IMR-90 (cell line): ENCODE data around the gene MYO10. TPM values are rescaled to one million over a fixed set of nuclear protein-coding genes. Genes with fewer than 3 reads are reported as not detected.

Experiments
- ATAC-seq: fragments of 200-7000 bp; cut with Tn5 transposase; 2 replicates; pipeline ENCODE4 v1.9.1; 2020; ENCODE audit warnings: low read depth, mild to moderate bottlenecking, moderate library complexity
- BruUV-seq: library from RNA; stranded (reverse); fragments of 400-500 nt; replicated peaks from 2 replicates; lab custom pipeline; 2021; lab: Mats Ljungman, UMichigan
- CTCF ChIA-PET: fragments of 300-600 bp; formaldehyde crosslinking; extraction: SDS; loops from one replicate; lab custom pipeline; 2021; ENCODE audit warnings: antibody characterized with exemption; lab: Yijun Ruan, JAX
- POLR2A ChIA-PET: fragments of 300-600 bp; sonication (Branson Sonifier 250); formaldehyde crosslinking; loops from one replicate; lab custom pipeline; 2022; ENCODE audit warnings: antibody characterized with exemption; ENCODE audit not compliant: unreplicated experiment; lab: Charles Lee
- DNase-seq: peaks from one replicate; pipeline ENCODE4 v3.0.0; 2013
- H2AFZ ChIP-seq: replicated peaks from 2 replicates; pipeline ENCODE3; 2013; ENCODE audit warnings: low read length, mild to moderate bottlenecking; ENCODE audit not compliant: poor library complexity
- H2AK5ac ChIP-seq: 2 replicates; pipeline ENCODE4 v1.6.1; 2013; ENCODE audit warnings: low read depth, low read length, inconsistent platforms
- H2AK9ac ChIP-seq: replicated peaks from 2 replicates; pipeline ENCODE3; 2013; ENCODE audit warnings: mild to moderate bottlenecking, low read depth, low read length, moderate library complexity; ENCODE audit not compliant: poor library complexity
- H2BK120ac ChIP-seq: 2 replicates; pipeline ENCODE4 v1.6.1; 2013; ENCODE audit warnings: low read depth, low read length, inconsistent platforms
- H2BK15ac ChIP-seq: 3 replicates; pipeline ENCODE4 v1.6.1; 2013; ENCODE audit warnings: low read depth, low read length, inconsistent platforms
- H2BK20ac ChIP-seq: 2 replicates; pipeline ENCODE4 v1.6.1; 2013; ENCODE audit warnings: low read depth, mild to moderate bottlenecking, inconsistent platforms, low read length, moderate library complexity
- H2BK5ac ChIP-seq: 2 replicates; pipeline ENCODE4 v1.6.1; 2013; ENCODE audit warnings: mild to moderate bottlenecking, low read depth, low read length, inconsistent platforms; ENCODE audit not compliant: poor library complexity, severe bottlenecking
- H3K14ac ChIP-seq: replicated peaks from 2 replicates; pipeline ENCODE4 v1.6.1; 2013; ENCODE audit warnings: low read depth, low read length, inconsistent platforms
- H3K18ac ChIP-seq: 2 replicates; pipeline ENCODE4 v1.6.1; 2013; ENCODE audit warnings: low read depth, low read length, control low read depth
- H3K23ac ChIP-seq: 2 replicates; pipeline ENCODE4 v1.6.1; 2013; ENCODE audit warnings: low read depth, low read length, inconsistent platforms
- H3K27ac ChIP-seq: 2 replicates; pipeline ENCODE4 v1.5.1; 2013; ENCODE audit warnings: mild to moderate bottlenecking, control low read depth, low read length; ENCODE audit not compliant: insufficient read depth
- H3K27me3 ChIP-seq: 2 replicates; pipeline ENCODE4 v1.6.1; 2013; ENCODE audit warnings: low read length; ENCODE audit not compliant: control insufficient read depth, insufficient read depth
- H3K36me3 ChIP-seq: 2 replicates; pipeline ENCODE4 v1.6.1; 2013; ENCODE audit warnings: low read length, mixed read lengths; ENCODE audit not compliant: control insufficient read depth, insufficient read depth
- H3K4ac ChIP-seq: 2 replicates; pipeline ENCODE4 v1.6.1; 2013; ENCODE audit warnings: low read depth, low read length, inconsistent platforms
- H3K4me1 ChIP-seq: 2 replicates; pipeline ENCODE4 v1.6.1; 2013; ENCODE audit warnings: low read length, mixed read lengths; ENCODE audit not compliant: control insufficient read depth, insufficient read depth
- H3K4me2 ChIP-seq: 2 replicates; pipeline ENCODE4 v1.6.1; 2013; ENCODE audit warnings: low read depth, mild to moderate bottlenecking, control low read depth, low read length, moderate library complexity
- H3K4me3 ChIP-seq: 2 replicates; pipeline ENCODE4 v1.5.1; 2013; ENCODE audit warnings: low read depth, mild to moderate bottlenecking, control low read depth, low read length, moderate library complexity; ENCODE audit not compliant: insufficient read depth
- H3K56ac ChIP-seq: 2 replicates; pipeline ENCODE4 v1.6.1; 2013; ENCODE audit warnings: low read length, inconsistent platforms; ENCODE audit not compliant: insufficient read depth; ENCODE audit errors: extremely low read depth
- H3K79me1 ChIP-seq, 2 experiments: 2 replicates each; pipeline ENCODE4 v1.6.1; 2013; ENCODE audit warnings: low read length in 2 of 2, inconsistent platforms in 1 of 2, low read depth in 1 of 2
- H3K9ac ChIP-seq: 2 replicates; pipeline ENCODE4 v1.6.1; 2013; ENCODE audit warnings: low read depth, low read length, control low read depth
- H3K9me1 ChIP-seq: 2 replicates; pipeline ENCODE4 v1.6.1; 2013; ENCODE audit warnings: low read length, inconsistent platforms; ENCODE audit not compliant: insufficient read depth
- H3K9me3 ChIP-seq: 2 replicates; pipeline ENCODE4 v1.6.1; 2013; ENCODE audit warnings: low read length; ENCODE audit not compliant: control insufficient read depth, insufficient read depth
- H4K20me1 ChIP-seq: 2 replicates; pipeline ENCODE4 v1.6.1; 2013; ENCODE audit warnings: low read length, inconsistent platforms; ENCODE audit not compliant: insufficient read depth
- H4K5ac ChIP-seq: 2 replicates; pipeline ENCODE4 v1.6.1; 2013; ENCODE audit warnings: mild to moderate bottlenecking, low read depth, low read length, control low read depth
- H4K8ac ChIP-seq, 2 experiments: 2 replicates each; pipeline ENCODE4 v1.6.1; 2013; ENCODE audit warnings: low read depth in 2 of 2, low read length in 2 of 2, control low read depth in 1 of 2, inconsistent platforms in 1 of 2
- H4K91ac ChIP-seq: 2 replicates; pipeline ENCODE4 v1.6.1; 2013; ENCODE audit warnings: low read depth, low read length, inconsistent platforms; ENCODE audit not compliant: insufficient read depth
- BHLHE40 ChIP-seq: fragments of 150-350 bp; IDR thresholded peaks from 2 replicates; pipeline ENCODE4 v1.6.1; 2016; ENCODE audit warnings: mild to moderate bottlenecking, low read depth, low read length
- CEBPB ChIP-seq: IDR thresholded peaks from 2 replicates; pipeline ENCODE4 v1.6.1; 2012; ENCODE audit warnings: low read depth, low read length, improper control_type of control experiment
- CHD1 ChIP-seq: IDR thresholded peaks from 2 replicates; pipeline ENCODE4 v1.6.1; 2012; ENCODE audit warnings: low read depth, low read length, improper control_type of control experiment
- FOS ChIP-seq: fragments of 150-350 bp; IDR thresholded peaks from 2 replicates; pipeline ENCODE4 v1.6.1; 2016; ENCODE audit warnings: low read depth, low read length
- MAFK ChIP-seq: IDR thresholded peaks from 2 replicates; pipeline ENCODE4 v1.6.1; 2012; ENCODE audit warnings: low read depth, low read length, improper control_type of control experiment
- MAZ ChIP-seq: IDR thresholded peaks from 2 replicates; pipeline ENCODE4 v1.6.1; 2012; ENCODE audit warnings: low read depth, mild to moderate bottlenecking, low read length, improper control_type of control experiment, moderate library complexity, borderline replicate concordance
- MXI1 ChIP-seq: IDR thresholded peaks from 2 replicates; pipeline ENCODE4 v1.6.1; 2012; ENCODE audit warnings: low read depth, mild to moderate bottlenecking, low read length, moderate library complexity, borderline replicate concordance
- NFE2L2 ChIP-seq: fragments of 150-350 bp; IDR thresholded peaks from 2 replicates; pipeline ENCODE4 v1.6.1; 2016; ENCODE audit warnings: low read depth, mild to moderate bottlenecking, low read length
- POLR2A ChIP-seq: IDR thresholded peaks from 2 replicates; pipeline ENCODE4 v1.6.1; 2012; ENCODE audit warnings: mild to moderate bottlenecking, low read depth, low read length
- RAD21 ChIP-seq: IDR thresholded peaks from 2 replicates; pipeline ENCODE4 v1.6.1; 2012; ENCODE audit warnings: low read length, improper control_type of control experiment
- RCOR1 ChIP-seq: IDR thresholded peaks from 2 replicates; pipeline ENCODE4 v1.6.1; 2012; ENCODE audit warnings: mild to moderate bottlenecking, low read length, improper control_type of control experiment; ENCODE audit not compliant: insufficient replicate concordance
- RFX5 ChIP-seq: IDR thresholded peaks from 2 replicates; pipeline ENCODE4 v1.8.0; 2012; ENCODE audit warnings: low read depth, mild to moderate bottlenecking, low read length, moderate library complexity
- SMC3 ChIP-seq: fragments of 150-350 bp; IDR thresholded peaks from 2 replicates; pipeline ENCODE4 v1.6.1; 2016; ENCODE audit warnings: low read depth, mild to moderate bottlenecking, antibody characterized with exemption, low read length, moderate library complexity
- WGBS, 2 experiments: methylation state at CpG; one replicate each; pipeline versions ENCODE4 v1.1.5 to v1.1.7; 2013; ENCODE audit warnings: missing lambda C conversion rate in 2 of 2; ENCODE audit not compliant: insufficient read length in 1 of 2; ENCODE audit errors: extremely low coverage in 2 of 2; 5-methylcytosine and 5-hydroxymethylcytosine counted together
- dilution Hi-C: fragments of 300-500 bp; cut with HindIII; formaldehyde crosslinking; loops from one replicate; pipeline ENCODE4 v1.14.3; 2018; ENCODE audit warnings: low sequenced_read_pairs; ENCODE audit not compliant: unreplicated experiment
- in situ Hi-C: fragments of 300-500 bp; cut with MboI; formaldehyde crosslinking; loops from 3 replicates; pipeline ENCODE4 v1.14.3; 2019; ENCODE audit warnings: low sequenced_read_pairs, inconsistent platforms, mixed read lengths
- intact Hi-C: fragments of 100-400 bp; cut with micrococcal nuclease; formaldehyde crosslinking; loops from 2 replicates; pipeline ENCODE4 v1.10.0; 2022
- polyA plus RNA-seq, 3 experiments: library from polyadenylated mRNA; depleted of rRNA; stranded (reverse); fragments of >200 nt; gene quantifications; 2 replicates each; pipeline ENCODE4 v1.2.3, GENCODE V29; 2012; ENCODE audit warnings: low replicate concordance in 1 of 3
- total RNA-seq: library from RNA; depleted of rRNA; stranded (reverse); fragments of >200 nt; gene quantifications from 2 replicates; pipeline ENCODE4 v1.2.3, GENCODE V29; 2012
- TF ChIP-seq, protein P1 (sequence below): fragments of 150-350 bp; IDR thresholded peaks from 2 replicates; pipeline ENCODE4 v1.6.1; 2016; ENCODE audit warnings: low read depth, mild to moderate bottlenecking, low read length, moderate library complexity, borderline replicate concordance
- TF ChIP-seq, protein P2 (sequence below): fragments of 150-350 bp; IDR thresholded peaks from 2 replicates; pipeline ENCODE4 v1.6.1; 2017; ENCODE audit warnings: mild to moderate bottlenecking, antibody characterized with exemption, low read length, low read depth
- TF ChIP-seq, protein P3 (sequence below): conservative IDR thresholded peaks from 2 replicates; pipeline ENCODE4 v1.5.1; 2012; ENCODE audit warnings: mild to moderate bottlenecking, low read depth, low read length, improper control_type of control experiment

The MYO10 gene
- total and polyA plus RNA-seq, 2 of the 4 experiments (the other 2 are of a cell fraction): 39.9 to 115 TPM

DNA sequence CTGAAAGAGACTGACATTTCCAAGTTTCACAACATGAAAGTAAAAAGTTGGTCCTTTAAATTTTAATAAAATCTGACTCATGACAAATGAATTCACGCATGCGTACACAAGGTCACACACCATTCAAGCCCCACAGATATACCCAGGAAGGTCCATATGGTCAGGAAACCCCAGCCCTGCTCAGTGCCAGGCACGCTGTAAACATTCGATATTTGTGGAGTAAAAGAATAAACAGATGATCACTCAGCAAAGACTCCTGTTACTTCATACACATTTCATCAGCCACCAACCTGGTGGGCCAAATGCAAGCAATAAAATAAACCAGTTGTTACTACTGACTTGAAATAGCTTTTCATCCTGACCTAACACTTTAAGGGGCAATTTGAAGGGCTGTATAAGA is 161.3 kb downstream of the MYO10 start:
- H3K79me1 ChIP-seq: peaks cover 20 to 61% of the 10 kb centered on the region in 2 experiments
- H2BK20ac ChIP-seq: no peak overlapping the region
- no peak overlapping the region for H3K23ac ChIP-seq
- peaks cover 2% of the 10 kb centered on the region for H3K4me1 ChIP-seq
- BruUV-seq: no TSS peak
- TF ChIP-seq NFE2L2 (no peak), RAD21 (no peak), BHLHE40 (peak; percentile 37; the same call in 1 of the 2 replicates), CEBPB (peak; percentile 63), MAFK (no peak), POLR2A (no peak), RCOR1 (no peak), CHD1 (no peak), SMC3 (no peak), MXI1 (no peak), RFX5 (no peak), FOS (no peak), MAZ (no peak)
- TF ChIP-seq, protein P1, sequence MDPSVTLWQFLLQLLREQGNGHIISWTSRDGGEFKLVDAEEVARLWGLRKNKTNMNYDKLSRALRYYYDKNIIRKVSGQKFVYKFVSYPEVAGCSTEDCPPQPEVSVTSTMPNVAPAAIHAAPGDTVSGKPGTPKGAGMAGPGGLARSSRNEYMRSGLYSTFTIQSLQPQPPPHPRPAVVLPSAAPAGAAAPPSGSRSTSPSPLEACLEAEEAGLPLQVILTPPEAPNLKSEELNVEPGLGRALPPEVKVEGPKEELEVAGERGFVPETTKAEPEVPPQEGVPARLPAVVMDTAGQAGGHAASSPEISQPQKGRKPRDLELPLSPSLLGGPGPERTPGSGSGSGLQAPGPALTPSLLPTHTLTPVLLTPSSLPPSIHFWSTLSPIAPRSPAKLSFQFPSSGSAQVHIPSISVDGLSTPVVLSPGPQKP: no peak
- TF ChIP-seq, protein P2, sequence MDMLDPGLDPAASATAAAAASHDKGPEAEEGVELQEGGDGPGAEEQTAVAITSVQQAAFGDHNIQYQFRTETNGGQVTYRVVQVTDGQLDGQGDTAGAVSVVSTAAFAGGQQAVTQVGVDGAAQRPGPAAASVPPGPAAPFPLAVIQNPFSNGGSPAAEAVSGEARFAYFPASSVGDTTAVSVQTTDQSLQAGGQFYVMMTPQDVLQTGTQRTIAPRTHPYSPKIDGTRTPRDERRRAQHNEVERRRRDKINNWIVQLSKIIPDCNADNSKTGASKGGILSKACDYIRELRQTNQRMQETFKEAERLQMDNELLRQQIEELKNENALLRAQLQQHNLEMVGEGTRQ: no peak
- TF ChIP-seq, protein P3, sequence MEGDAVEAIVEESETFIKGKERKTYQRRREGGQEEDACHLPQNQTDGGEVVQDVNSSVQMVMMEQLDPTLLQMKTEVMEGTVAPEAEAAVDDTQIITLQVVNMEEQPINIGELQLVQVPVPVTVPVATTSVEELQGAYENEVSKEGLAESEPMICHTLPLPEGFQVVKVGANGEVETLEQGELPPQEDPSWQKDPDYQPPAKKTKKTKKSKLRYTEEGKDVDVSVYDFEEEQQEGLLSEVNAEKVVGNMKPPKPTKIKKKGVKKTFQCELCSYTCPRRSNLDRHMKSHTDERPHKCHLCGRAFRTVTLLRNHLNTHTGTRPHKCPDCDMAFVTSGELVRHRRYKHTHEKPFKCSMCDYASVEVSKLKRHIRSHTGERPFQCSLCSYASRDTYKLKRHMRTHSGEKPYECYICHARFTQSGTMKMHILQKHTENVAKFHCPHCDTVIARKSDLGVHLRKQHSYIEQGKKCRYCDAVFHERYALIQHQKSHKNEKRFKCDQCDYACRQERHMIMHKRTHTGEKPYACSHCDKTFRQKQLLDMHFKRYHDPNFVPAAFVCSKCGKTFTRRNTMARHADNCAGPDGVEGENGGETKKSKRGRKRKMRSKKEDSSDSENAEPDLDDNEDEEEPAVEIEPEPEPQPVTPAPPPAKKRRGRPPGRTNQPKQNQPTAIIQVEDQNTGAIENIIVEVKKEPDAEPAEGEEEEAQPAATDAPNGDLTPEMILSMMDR: no peak
- ChIA-PET POLR2A (no interaction called here), CTCF (interaction anchor here (1.1 kb wide), 1 partner anchor 415 kb away, joined by 3 read pairs; no protein-coding TSS in a partner anchor)
- peaks cover 40% of the 10 kb centered on the region for H3K36me3 ChIP-seq
- no peaks in the 10 kb centered on the region for H3K9me3 ChIP-seq
- ATAC-seq (peak; percentile 70), DNase-seq (peak; percentile 91)
- in situ Hi-C loops: no loop called here
- WGBS, 2 experiments: no CpG with 5 or more reads among the region's 4 CpGs
- H4K20me1 ChIP-seq: peaks cover 26% of the 10 kb centered on the region
- H3K14ac ChIP-seq: no peak overlapping the region
- no peak overlapping the region for H3K9ac ChIP-seq
- H4K5ac ChIP-seq: no peak overlapping the region
- no peak overlapping the region; the same call in 1 of the 2 replicates for H3K56ac ChIP-seq
- H2BK120ac ChIP-seq: no peak overlapping the region
- H3K4ac ChIP-seq: no peak overlapping the region
- H3K4me3 ChIP-seq: no peak overlapping the region
- peaks cover 10% of the 10 kb centered on the region for H3K9me1 ChIP-seq
- H2BK15ac ChIP-seq: no peak overlapping the region
- H3K18ac ChIP-seq: no peak overlapping the region
- H3K27me3 ChIP-seq: no peaks in the 10 kb centered on the region
- dilution Hi-C loops: loop anchor here (25.0 kb wide), 1 partner anchor 412 kb away; no protein-coding TSS in a partner anchor
- intact Hi-C loops: no loop called here
- H3K27ac ChIP-seq: no peak overlapping the region
- no peak overlapping the region for H2AK5ac ChIP-seq
- H2BK5ac ChIP-seq: peak overlapping the region; percentile 45
- no peak overlapping the region for H4K8ac ChIP-seq
- no peak overlapping the region for H4K91ac ChIP-seq
- H2AFZ ChIP-seq: no peak overlapping the region
- H2AK9ac ChIP-seq: no peak overlapping the region
- H3K4me2 ChIP-seq: no peak overlapping the region
